ENCODE results near the gene LRIG1.

DNA sequence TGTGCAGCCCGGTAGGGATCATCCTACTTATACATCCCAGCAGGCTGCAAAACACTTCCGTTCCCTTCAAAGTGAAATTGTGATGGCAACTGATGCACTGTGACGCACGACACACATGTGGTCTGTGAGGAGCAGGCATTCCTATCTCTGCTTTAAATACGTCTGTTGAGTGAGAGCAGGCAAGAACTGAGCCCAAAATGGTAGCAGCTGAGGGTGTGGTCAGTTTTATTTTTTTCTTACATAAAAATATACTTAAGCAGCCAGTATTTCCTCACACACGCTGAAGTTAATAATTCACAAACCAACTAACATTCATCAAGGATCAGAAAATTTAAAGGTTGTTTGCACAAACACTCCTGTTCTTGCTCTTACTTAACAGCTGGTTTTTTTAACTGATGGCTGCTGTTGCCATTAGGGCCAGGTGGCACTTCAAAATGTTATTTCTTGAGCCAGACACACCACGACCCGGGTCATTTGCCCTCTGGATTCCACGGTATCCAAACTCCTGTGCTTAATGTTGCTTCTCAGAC is 23.9 kb downstream of the LRIG1 start:
- TF ChIP-seq ZNF565 (CRISPR knock-in tag; conservative IDR thresholded peaks at IDR 0.05; ENCODE audit: low read depth) (no peak), ARNTL (CRISPR knock-in tag; IDR thresholded peaks at IDR 0.05; ENCODE audit: borderline replicate concordance, low read depth) (no peak), ZFP3 (CRISPR knock-in tag; IDR thresholded peaks at IDR 0.05) (no peak), TCF4 (CRISPR knock-in tag; IDR thresholded peaks at IDR 0.05; ENCODE audit: borderline replicate concordance) (no peak)
